Spleen (tissue), 11 donors: ENCODE results near the gene MFSD1. TPM values are rescaled to one million over a fixed set of nuclear protein-coding genes. Genes with fewer than 3 reads are reported as not detected.

Experiments
- DNase-seq: peaks from one replicate; pipeline ENCODE4 v3.0.0-alpha.2; 2020
- H3K27ac ChIP-seq, 8 donors: fragments of 200-600 bp; sonication (generic) in 7 of 8; 1 replicate in 4 of 8; 2 replicates in 4 of 8; pipeline versions ENCODE4 v1.5.0 to v1.8.0; 2016 to 2021; ENCODE audit warnings: inconsistent platforms in 4 of 8, mild to moderate bottlenecking in 4 of 8, moderate library complexity in 1 of 8
- H3K27me3 ChIP-seq, 7 donors: fragments of 200-600 bp; sonication (generic) in 6 of 7; replicated peaks in 1 of 7; 1 replicate in 4 of 7; 2 replicates in 3 of 7; pipeline versions ENCODE4 v1.5.0 to v1.8.0; 2016 to 2021; ENCODE audit warnings: inconsistent platforms in 3 of 7, mild to moderate bottlenecking in 1 of 7
- H3K36me3 ChIP-seq, 6 donors: fragments of 200-600 bp; sonication (generic) in 5 of 6; 1 replicate in 4 of 6; 2 replicates in 2 of 6; pipeline versions ENCODE4 v1.5.0 to v1.8.0; 2016 to 2021; ENCODE audit warnings: inconsistent platforms in 2 of 6
- H3K4me1 ChIP-seq, 6 donors: fragments of 200-600 bp; sonication (generic) in 5 of 6; 1 replicate in 3 of 6; 2 replicates in 3 of 6; pipeline versions ENCODE4 v1.5.0 to v1.8.0; 2016 to 2021; ENCODE audit warnings: inconsistent platforms in 3 of 6
- H3K4me3 ChIP-seq, 8 donors: fragments of 200-600 bp; sonication (generic) in 7 of 8; 1 replicate in 4 of 8; 2 replicates in 4 of 8; pipeline versions ENCODE4 v1.5.0 to v1.8.0; 2016 to 2021; ENCODE audit warnings: inconsistent platforms in 4 of 8, mild to moderate bottlenecking in 4 of 8, moderate library complexity in 2 of 8
- H3K9me3 ChIP-seq, 8 donors: fragments of 200-600 bp; sonication (generic) in 7 of 8; 1 replicate in 4 of 8; 2 replicates in 4 of 8; pipeline versions ENCODE4 v1.5.0 to v1.8.0; 2016 to 2021; ENCODE audit warnings: inconsistent platforms in 4 of 8
- CTCF ChIP-seq, 11 experiments: fragments of 200-600 bp in 7 of 11; fragments of 450-650 bp in 4 of 11; sonication (generic) in 4 of 11; IDR thresholded peaks in 8 of 11; conservative IDR thresholded peaks in 3 of 11; 1 replicate in 7 of 11; 2 replicates in 4 of 11; pipeline versions ENCODE4 v1.4.0 to v1.8.0; 2016 to 2021; ENCODE audit warnings: antibody characterized with exemption in 11 of 11, inconsistent platforms in 4 of 11, mild to moderate bottlenecking in 1 of 11
- POLR2A ChIP-seq, 3 donors: fragments of 450-650 bp; IDR thresholded peaks; one replicate each; pipeline ENCODE4 v1.5.1; 2017; ENCODE audit warnings: antibody characterized with exemption in 3 of 3, mild to moderate bottlenecking in 1 of 3
- POLR2AphosphoS5 ChIP-seq, 3 donors: sonication (generic); formaldehyde crosslinking; IDR thresholded peaks; one replicate each; pipeline ENCODE4 v1.5.1; 2017; ENCODE audit warnings: antibody characterized with exemption in 3 of 3
- WGBS, 5 donors: extraction: QIAGEN DNeasy Blood & Tissue Kit in 3 of 5; methylation state at CpG; one replicate each; pipeline versions ENCODE4 v1.1.5 to v1.1.7; 2013 to 2018; 5-methylcytosine and 5-hydroxymethylcytosine counted together
- intact Hi-C: fragments of 100-400 bp; cut with DNase I; formaldehyde crosslinking; loops from one replicate; pipeline ENCODE4 v1.15.0; 2023; ENCODE audit warnings: low total_unique reads
- polyA plus RNA-seq, 3 donors: library from polyadenylated mRNA; stranded (reverse); fragments of 200-250 nt; gene quantifications; one replicate each; pipeline ENCODE4 v1.2.1, GENCODE V29; 2013
- total RNA-seq, 7 donors: library from RNA; depleted of rRNA in 3 of 7; stranded (reverse); fragments of >200 nt in 3 of 7; fragmentation: NEBNext Ultra II Directional in 4 of 7; extraction: Animal tissue kit (Norgen Biotek cat#: 25700) in 4 of 7; gene quantifications; one replicate each; pipeline versions ENCODE4 v1.1.0 to v1.2.1, GENCODE V29; 2016 to 2021
- donor health status: healthy with polysubstance abuse.
- donor health status: DM: no; HTN: no; CAD: no; lungs with moderate emphysema.
- donor health status: DM: no; HTN: no; CAD: no.
- donor health status: Bipolar disorder and iron deficiency.
- donor health status: healthy.
- donor health status: DM: no; HTN: no; CAD: no.
- donor health status: DM: yes; HTN: yes; CAD: no.

Gene MFSD1
- total and polyA plus RNA-seq, 10 donors = 34.5 to 155 (median 110) TPM

- WGBS, 5 donors = 47 to 81% (median 64%) methylated on average over 3 of the region's 3 CpGs
- H3K4me3 ChIP-seq = no peak overlapping the region
- intact Hi-C loops = no loop called here
- no peaks in the 10 kb centered on the region for H3K27me3 ChIP-seq
- H3K36me3 ChIP-seq = peaks cover 7 to 84% (median 72%) of the 10 kb centered on the region in 6 donors
- H3K9me3 ChIP-seq = no peaks in the 10 kb centered on the region
- H3K4me1 ChIP-seq = peaks cover 0 to 12% (median 0%) of the 10 kb centered on the region in 6 donors
- TF ChIP-seq POLR2AphosphoS5 (IDR thresholded peaks at IDR 0.05) (no peak), POLR2A (IDR thresholded peaks at IDR 0.05) (no peak), CTCF (IDR thresholded peaks at IDR 0.05 in 8 of 11, conservative IDR thresholded peaks at IDR 0.05 in 3 of 11) (no peak)
- H3K27ac ChIP-seq = peak overlapping the region in 5 of 8 donors; percentile 15 to 70 (median 65)
- no peak for DNase-seq
Measured at GRCh38 chr3:158819282-158819681, 17.4 kb downstream of the MFSD1 start.

GRCh38 chr3:158820521-158820920, 18.7 kb downstream of the MFSD1 start:
- 63 to 92% (median 72%) methylated on average over 3 of the region's 3 CpGs for WGBS, 5 donors
- Histone ChIP-seq H3K27me3 (no peaks in the 10 kb centered on the region), H3K9me3 (no peaks in the 10 kb centered on the region), H3K27ac (peak overlapping the region in 1 of 8 donors; percentile 3), H3K4me1 (peaks cover 0 to 12% (median 0%) of the 10 kb centered on the region in 6 donors), H3K4me3 (no peak overlapping the region), H3K36me3 (peaks cover 0 to 84% (median 72%) of the 10 kb centered on the region in 6 donors)
- intact Hi-C loops = no loop called here
- TF ChIP-seq POLR2AphosphoS5 (IDR thresholded peaks at IDR 0.05) = peak in 1 of 3 donors; percentile 37
- no peak for TF ChIP-seq POLR2A (IDR thresholded peaks at IDR 0.05)
- DNase-seq = no peak

- 93 to 97% (median 96%) methylated on average over 5 of the region's 5 CpGs for WGBS, 5 donors
- no peak for DNase-seq
- H3K36me3 ChIP-seq = peaks cover 0 to 97% (median 81%) of the 10 kb centered on the region in 6 donors
Measured at GRCh38 chr3:158821847-158822246, 20.0 kb downstream of the MFSD1 start.

GRCh38 chr3:158823426-158823825, 21.6 kb downstream of the MFSD1 start:
- H3K27me3 ChIP-seq = no peaks in the 10 kb centered on the region
- no peak for DNase-seq
- peaks cover 0 to 11% (median 0%) of the 10 kb centered on the region in 6 donors for H3K4me1 ChIP-seq
- TF ChIP-seq POLR2AphosphoS5 (IDR thresholded peaks at IDR 0.05) (no peak), CTCF (IDR thresholded peaks at IDR 0.05 in 8 of 11, conservative IDR thresholded peaks at IDR 0.05 in 3 of 11) (no peak), POLR2A (IDR thresholded peaks at IDR 0.05) (no peak)
- peaks cover 0 to 100% (median 85%) of the 10 kb centered on the region in 6 donors for H3K36me3 ChIP-seq
- no peak overlapping the region for H3K27ac ChIP-seq
- WGBS, 5 donors = 94 to 99% (median 97%) methylated on average over 4 of the region's 4 CpGs
- H3K4me3 ChIP-seq = no peak overlapping the region
- intact Hi-C loops = no loop called here
- no peaks in the 10 kb centered on the region for H3K9me3 ChIP-seq

More at GRCh38 chr3:158821847-158822246, 20.0 kb downstream of the MFSD1 start:
- TF ChIP-seq CTCF (IDR thresholded peaks at IDR 0.05 in 8 of 11, conservative IDR thresholded peaks at IDR 0.05 in 3 of 11) = no peak
- TF ChIP-seq POLR2A (IDR thresholded peaks at IDR 0.05) = no peak
- TF ChIP-seq POLR2AphosphoS5 (IDR thresholded peaks at IDR 0.05) = no peak
- intact Hi-C loops = no loop called here
- Histone ChIP-seq H3K4me1 (peaks cover 0 to 12% (median 0%) of the 10 kb centered on the region in 6 donors), H3K9me3 (no peaks in the 10 kb centered on the region), H3K4me3 (no peak overlapping the region), H3K27me3 (no peaks in the 10 kb centered on the region), H3K27ac (no peak overlapping the region)
